ENCODE results near the gene PGF. TPM values are rescaled to one million over a fixed set of nuclear protein-coding genes. Genes with fewer than 3 reads are reported as not detected.

Gene PGF
- total and polyA plus RNA-seq, 2 of the 13 experiments (the other 11 are each of a cell fraction or from before 2014, with no cell fraction given): 10.7 to 27.5 TPM

DNA sequence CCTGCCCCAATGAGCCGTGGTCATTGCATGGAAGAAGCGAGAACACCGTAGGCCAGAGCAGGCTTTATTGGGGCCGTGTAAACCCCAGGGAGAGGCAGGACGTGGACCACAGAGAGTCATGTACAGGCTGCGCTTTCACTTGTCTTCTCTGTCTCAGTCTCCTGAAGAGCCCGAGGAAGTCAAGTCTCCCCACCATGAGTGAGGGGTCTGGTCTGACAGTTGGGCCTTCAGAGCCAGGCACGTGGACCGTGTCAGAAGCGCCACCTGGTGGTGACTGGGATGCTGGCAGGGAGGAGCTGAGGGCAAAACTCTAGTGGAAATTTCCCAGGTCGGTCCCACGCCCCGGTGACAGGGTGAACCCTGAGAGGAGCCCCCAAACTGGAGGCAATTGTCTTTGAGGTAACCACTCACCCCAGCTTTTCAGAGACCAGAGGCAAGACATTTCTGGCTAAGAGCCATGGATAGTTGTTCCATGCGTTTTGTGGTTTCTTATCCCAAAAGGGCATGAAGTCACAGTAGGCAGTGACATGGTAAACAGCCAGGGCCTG lies 49.7 kb downstream of the PGF start (continued):
- TF ChIP-seq, protein P1, sequence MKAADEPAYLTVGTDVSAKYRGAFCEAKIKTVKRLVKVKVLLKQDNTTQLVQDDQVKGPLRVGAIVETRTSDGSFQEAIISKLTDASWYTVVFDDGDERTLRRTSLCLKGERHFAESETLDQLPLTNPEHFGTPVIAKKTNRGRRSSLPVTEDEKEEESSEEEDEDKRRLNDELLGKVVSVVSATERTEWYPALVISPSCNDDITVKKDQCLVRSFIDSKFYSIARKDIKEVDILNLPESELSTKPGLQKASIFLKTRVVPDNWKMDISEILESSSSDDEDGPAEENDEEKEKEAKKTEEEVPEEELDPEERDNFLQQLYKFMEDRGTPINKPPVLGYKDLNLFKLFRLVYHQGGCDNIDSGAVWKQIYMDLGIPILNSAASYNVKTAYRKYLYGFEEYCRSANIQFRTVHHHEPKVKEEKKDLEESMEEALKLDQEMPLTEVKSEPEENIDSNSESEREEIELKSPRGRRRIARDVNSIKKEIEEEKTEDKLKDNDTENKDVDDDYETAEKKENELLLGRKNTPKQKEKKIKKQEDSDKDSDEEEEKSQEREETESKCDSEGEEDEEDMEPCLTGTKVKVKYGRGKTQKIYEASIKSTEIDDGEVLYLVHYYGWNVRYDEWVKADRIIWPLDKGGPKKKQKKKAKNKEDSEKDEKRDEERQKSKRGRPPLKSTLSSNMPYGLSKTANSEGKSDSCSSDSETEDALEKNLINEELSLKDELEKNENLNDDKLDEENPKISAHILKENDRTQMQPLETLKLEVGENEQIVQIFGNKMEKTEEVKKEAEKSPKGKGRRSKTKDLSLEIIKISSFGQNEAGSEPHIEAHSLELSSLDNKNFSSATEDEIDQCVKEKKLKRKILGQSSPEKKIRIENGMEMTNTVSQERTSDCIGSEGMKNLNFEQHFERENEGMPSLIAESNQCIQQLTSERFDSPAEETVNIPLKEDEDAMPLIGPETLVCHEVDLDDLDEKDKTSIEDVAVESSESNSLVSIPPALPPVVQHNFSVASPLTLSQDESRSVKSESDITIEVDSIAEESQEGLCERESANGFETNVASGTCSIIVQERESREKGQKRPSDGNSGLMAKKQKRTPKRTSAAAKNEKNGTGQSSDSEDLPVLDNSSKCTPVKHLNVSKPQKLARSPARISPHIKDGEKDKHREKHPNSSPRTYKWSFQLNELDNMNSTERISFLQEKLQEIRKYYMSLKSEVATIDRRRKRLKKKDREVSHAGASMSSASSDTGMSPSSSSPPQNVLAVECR (CRISPR knock-in tag; IDR thresholded peaks at IDR 0.05; ENCODE audit: borderline replicate concordance): 0 out of 2 replicates have a peak, but pooled peaks have one; percentile 36
- 0 out of 2 replicates have a peak, but pooled peaks have one; percentile 55 for TF ChIP-seq KDM3A (CRISPR knock-in tag; IDR thresholded peaks at IDR 0.05; ENCODE audit: low read depth)
- TF ChIP-seq EP300 (IDR thresholded peaks at IDR 0.05; ENCODE audit: low read depth in 2 of 2, low read length in 2 of 2): 0 out of 4 replicates have a peak, but pooled peaks of 1 of the 2 experiments have one; percentile 25
- TF ChIP-seq EP300 (CRISPR knock-in tag; IDR thresholded peaks at IDR 0.05; ENCODE audit: borderline replicate concordance): no peak
- 0 out of 2 replicates have a peak, but pooled peaks have one; percentile 46 for TF ChIP-seq SMAD3 (CRISPR knock-in tag; IDR thresholded peaks at IDR 0.05)
- TF ChIP-seq GTF3A (CRISPR knock-in tag; conservative IDR thresholded peaks at IDR 0.05): no peak
- peak; percentile 71 for TF ChIP-seq RBM22 (optimal IDR thresholded peaks at IDR 0.05; ENCODE audit: low read length)
- TF ChIP-seq ZNF33B (CRISPR knock-in tag; IDR thresholded peaks at IDR 0.05): no peak
- no peak for TF ChIP-seq KDM5B (CRISPR knock-in tag; IDR thresholded peaks at IDR 0.05; ENCODE audit: borderline replicate concordance)
- TF ChIP-seq ZNF562 (CRISPR knock-in tag; IDR thresholded peaks at IDR 0.05; ENCODE audit: borderline replicate concordance): no peak
- TF ChIP-seq ZNF350 (CRISPR knock-in tag; IDR thresholded peaks at IDR 0.05; ENCODE audit: borderline replicate concordance, low read depth): peak; percentile 26; the same call in 1 of the 2 replicates
- TF ChIP-seq, protein P2, sequence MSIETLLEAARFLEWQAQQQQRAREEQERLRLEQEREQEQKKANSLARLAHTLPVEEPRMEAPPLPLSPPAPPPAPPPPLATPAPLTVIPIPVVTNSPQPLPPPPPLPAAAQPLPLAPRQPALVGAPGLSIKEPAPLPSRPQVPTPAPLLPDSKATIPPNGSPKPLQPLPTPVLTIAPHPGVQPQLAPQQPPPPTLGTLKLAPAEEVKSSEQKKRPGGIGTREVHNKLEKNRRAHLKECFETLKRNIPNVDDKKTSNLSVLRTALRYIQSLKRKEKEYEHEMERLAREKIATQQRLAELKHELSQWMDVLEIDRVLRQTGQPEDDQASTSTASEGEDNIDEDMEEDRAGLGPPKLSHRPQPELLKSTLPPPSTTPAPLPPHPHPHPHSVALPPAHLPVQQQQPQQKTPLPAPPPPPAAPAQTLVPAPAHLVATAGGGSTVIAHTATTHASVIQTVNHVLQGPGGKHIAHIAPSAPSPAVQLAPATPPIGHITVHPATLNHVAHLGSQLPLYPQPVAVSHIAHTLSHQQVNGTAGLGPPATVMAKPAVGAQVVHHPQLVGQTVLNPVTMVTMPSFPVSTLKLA (IDR thresholded peaks at IDR 0.05): peak; percentile 40
- peak; percentile 57 for TF ChIP-seq BHLHE40 (IDR thresholded peaks at IDR 0.05; ENCODE audit: low read length)
- TF ChIP-seq, protein P3, sequence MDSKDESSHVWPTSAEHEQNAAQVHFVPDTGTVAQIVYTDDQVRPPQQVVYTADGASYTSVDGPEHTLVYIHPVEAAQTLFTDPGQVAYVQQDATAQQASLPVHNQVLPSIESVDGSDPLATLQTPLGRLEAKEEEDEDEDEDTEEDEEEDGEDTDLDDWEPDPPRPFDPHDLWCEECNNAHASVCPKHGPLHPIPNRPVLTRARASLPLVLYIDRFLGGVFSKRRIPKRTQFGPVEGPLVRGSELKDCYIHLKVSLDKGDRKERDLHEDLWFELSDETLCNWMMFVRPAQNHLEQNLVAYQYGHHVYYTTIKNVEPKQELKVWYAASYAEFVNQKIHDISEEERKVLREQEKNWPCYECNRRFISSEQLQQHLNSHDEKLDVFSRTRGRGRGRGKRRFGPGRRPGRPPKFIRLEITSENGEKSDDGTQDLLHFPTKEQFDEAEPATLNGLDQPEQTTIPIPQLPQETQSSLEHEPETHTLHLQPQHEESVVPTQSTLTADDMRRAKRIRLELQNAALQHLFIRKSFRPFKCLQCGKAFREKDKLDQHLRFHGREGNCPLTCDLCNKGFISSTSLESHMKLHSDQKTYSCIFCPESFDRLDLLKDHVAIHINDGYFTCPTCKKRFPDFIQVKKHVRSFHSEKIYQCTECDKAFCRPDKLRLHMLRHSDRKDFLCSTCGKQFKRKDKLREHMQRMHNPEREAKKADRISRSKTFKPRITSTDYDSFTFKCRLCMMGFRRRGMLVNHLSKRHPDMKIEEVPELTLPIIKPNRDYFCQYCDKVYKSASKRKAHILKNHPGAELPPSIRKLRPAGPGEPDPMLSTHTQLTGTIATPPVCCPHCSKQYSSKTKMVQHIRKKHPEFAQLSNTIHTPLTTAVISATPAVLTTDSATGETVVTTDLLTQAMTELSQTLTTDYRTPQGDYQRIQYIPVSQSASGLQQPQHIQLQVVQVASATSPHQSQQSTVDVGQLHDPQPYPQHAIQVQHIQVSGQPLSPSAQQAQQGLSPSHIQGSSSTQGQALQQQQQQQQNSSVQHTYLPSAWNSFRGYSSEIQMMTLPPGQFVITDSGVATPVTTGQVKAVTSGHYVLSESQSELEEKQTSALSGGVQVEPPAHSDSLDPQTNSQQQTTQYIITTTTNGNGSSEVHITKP (CRISPR knock-in tag; IDR thresholded peaks at IDR 0.05; ENCODE audit: low read depth): peak; percentile 49; the same call in 1 of the 2 replicates
- TF ChIP-seq, protein P4, sequence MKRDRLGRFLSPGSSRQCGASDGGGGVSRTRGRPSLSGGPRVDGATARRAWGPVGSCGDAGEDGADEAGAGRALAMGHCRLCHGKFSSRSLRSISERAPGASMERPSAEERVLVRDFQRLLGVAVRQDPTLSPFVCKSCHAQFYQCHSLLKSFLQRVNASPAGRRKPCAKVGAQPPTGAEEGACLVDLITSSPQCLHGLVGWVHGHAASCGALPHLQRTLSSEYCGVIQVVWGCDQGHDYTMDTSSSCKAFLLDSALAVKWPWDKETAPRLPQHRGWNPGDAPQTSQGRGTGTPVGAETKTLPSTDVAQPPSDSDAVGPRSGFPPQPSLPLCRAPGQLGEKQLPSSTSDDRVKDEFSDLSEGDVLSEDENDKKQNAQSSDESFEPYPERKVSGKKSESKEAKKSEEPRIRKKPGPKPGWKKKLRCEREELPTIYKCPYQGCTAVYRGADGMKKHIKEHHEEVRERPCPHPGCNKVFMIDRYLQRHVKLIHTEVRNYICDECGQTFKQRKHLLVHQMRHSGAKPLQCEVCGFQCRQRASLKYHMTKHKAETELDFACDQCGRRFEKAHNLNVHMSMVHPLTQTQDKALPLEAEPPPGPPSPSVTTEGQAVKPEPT (CRISPR knock-in tag; IDR thresholded peaks at IDR 0.05; ENCODE audit: low read depth): peak; percentile 34; the same call in 1 of the 2 replicates
- 0 out of 2 replicates have a peak, but pooled peaks have one; percentile 38 for TF ChIP-seq ZNF598 (CRISPR knock-in tag; IDR thresholded peaks at IDR 0.05; ENCODE audit: borderline replicate concordance)
- no peak for TF ChIP-seq ZNF121 (CRISPR knock-in tag; IDR thresholded peaks at IDR 0.05)
- 0 out of 2 replicates have a peak, but pooled peaks have one; percentile 32 for TF ChIP-seq GATAD1 (CRISPR knock-in tag; IDR thresholded peaks at IDR 0.05)
